PC-3 (cell line): ENCODE results near the gene SAPCD1. TPM values are rescaled to one million over a fixed set of nuclear protein-coding genes. Genes with fewer than 3 reads are reported as not detected.

Experiments used
- ATAC-seq: fragments of 200-7000 bp; cut with Tn5 transposase; 2 replicates; pipeline ENCODE4 v1.9.1; 2020; ENCODE audit warnings: mild to moderate bottlenecking, moderate library complexity
- BruUV-seq: library from RNA; stranded (reverse); fragments of 400-500 nt; replicated peaks from 2 replicates; lab custom pipeline; 2021; lab: Mats Ljungman, UMichigan
- CTCF ChIA-PET: fragments of 300-600 bp; sonication (Branson Sonifier 250); formaldehyde crosslinking; loops from one replicate; lab custom pipeline; 2022; ENCODE audit warnings: antibody characterized with exemption; lab: Charles Lee
- POLR2A ChIA-PET: fragments of 300-600 bp; sonication (Branson Sonifier 250); formaldehyde crosslinking; loops from one replicate; lab custom pipeline; 2022; ENCODE audit warnings: antibody characterized with exemption; ENCODE audit not compliant: unreplicated experiment; lab: Charles Lee
- DNase-seq: peaks from one replicate; pipeline ENCODE4 v3.0.0-alpha.2; 2015
- H2AFZ ChIP-seq: fragments of 300-600 bp; sonication (generic); 2 replicates; pipeline ENCODE4 v1.6.0; 2016; ENCODE audit warnings: antibody characterized with exemption, low read length
- H3F3A ChIP-seq: fragments of 300-600 bp; sonication (generic); one replicate; pipeline ENCODE4 v1.6.0; 2017; ENCODE audit warnings: antibody characterized with exemption, low read length, control low read depth, mild to moderate bottlenecking; ENCODE audit not compliant: unreplicated experiment
- H3K27ac ChIP-seq: fragments of 300-600 bp; sonication (generic); 2 replicates; pipeline ENCODE4 v1.5.1; 2016; ENCODE audit warnings: mild to moderate bottlenecking, low read length
- H3K27me3 ChIP-seq: fragments of 300-600 bp; sonication (generic); 2 replicates; pipeline ENCODE4 v1.6.1; 2016; ENCODE audit warnings: low read length, mixed read lengths
- H3K36me3 ChIP-seq: fragments of 300-600 bp; sonication (generic); 2 replicates; pipeline ENCODE4 v1.6.1; 2016; ENCODE audit warnings: low read depth, mixed run types, low read length, mixed read lengths
- H3K4me1 ChIP-seq: fragments of 300-600 bp; sonication (generic); 2 replicates; pipeline ENCODE4 v1.5.1; 2016; ENCODE audit warnings: low read length; ENCODE audit not compliant: insufficient read depth
- H3K4me2 ChIP-seq: fragments of 300-600 bp; sonication (generic); 2 replicates; pipeline ENCODE4 v1.6.0; 2016; ENCODE audit warnings: low read length
- H3K4me3 ChIP-seq: fragments of 300-600 bp; sonication (generic); 2 replicates; pipeline ENCODE4 v1.5.1; 2016; ENCODE audit warnings: mild to moderate bottlenecking, low read length, mixed read lengths
- H3K79me2 ChIP-seq: fragments of 300-600 bp; sonication (generic); 2 replicates; pipeline ENCODE4 v1.6.1; 2017; ENCODE audit warnings: low read length, mixed read lengths
- H3K9ac ChIP-seq: fragments of 300-600 bp; sonication (generic); 2 replicates; pipeline ENCODE4 v1.6.0; 2016; ENCODE audit warnings: mild to moderate bottlenecking, low read length
- H3K9me2 ChIP-seq: fragments of 300-600 bp; sonication (generic); replicated peaks from 2 replicates; pipeline ENCODE4 v1.6.1; 2016; ENCODE audit warnings: mixed run types, low read length, mixed read lengths
- H3K9me3 ChIP-seq: fragments of 300-600 bp; sonication (generic); 2 replicates; pipeline ENCODE4 v1.6.1; 2016; ENCODE audit warnings: low read length, mixed read lengths
- H4K20me1 ChIP-seq: fragments of 300-600 bp; sonication (generic); 2 replicates; pipeline ENCODE4 v1.6.1; 2016; ENCODE audit warnings: low read length, mixed read lengths
- CTCF ChIP-seq: fragments of 300-600 bp; sonication (generic); conservative IDR thresholded peaks from 2 replicates; pipeline ENCODE4 v1.5.1; 2017; ENCODE audit warnings: antibody characterized with exemption, low read depth, mild to moderate bottlenecking, low read length
- EZH2 ChIP-seq: fragments of 300-600 bp; sonication (generic); IDR thresholded peaks from one replicate; pipeline ENCODE4 v1.6.1; 2017; ENCODE audit warnings: antibody characterized with exemption, mild to moderate bottlenecking, low read length; ENCODE audit not compliant: unreplicated experiment
- EZH2phosphoT487 ChIP-seq: fragments of 300-600 bp; sonication (generic); IDR thresholded peaks from 2 replicates; pipeline ENCODE4 v1.6.1; 2018; ENCODE audit warnings: mild to moderate bottlenecking, antibody characterized with exemption, low read length, borderline replicate concordance
- intact Hi-C: fragments of 100-400 bp; cut with micrococcal nuclease; formaldehyde crosslinking; loops from 2 replicates; pipeline ENCODE4 v1.9.0; 2023
- total RNA-seq: library from RNA; depleted of rRNA; stranded (reverse); fragments of >200 nt; gene quantifications from 2 replicates; pipeline ENCODE4 v1.2.3, GENCODE V29; 2014

Gene SAPCD1
- total RNA-seq, 1 experiment from 2014 or later: 4.2 TPM

GRCh38 chr6:31717499-31718222 is 44.8 kb upstream of the SAPCD1 start:
- Histone ChIP-seq H4K20me1 (no peaks in the 10 kb centered on the region), H3K9me3 (no peaks in the 10 kb centered on the region), H3K79me2 (no peaks in the 10 kb centered on the region), H3K36me3 (no peaks in the 10 kb centered on the region), H3K27ac (peak overlapping the region; percentile 81), H2AFZ (peak overlapping the region; percentile 13), H3K4me3 (peak overlapping the region; percentile 15; the same call in 1 of the 2 replicates), H3K27me3 (no peaks in the 10 kb centered on the region), H3K9me2 (no peaks in the 10 kb centered on the region), H3K9ac (peak overlapping the region; percentile 28; the same call in 1 of the 2 replicates), H3F3A (no peaks in the 10 kb centered on the region), H3K4me2 (peak overlapping the region; percentile 73), H3K4me1 (peaks cover 29% of the 10 kb centered on the region)
- no peak for TF ChIP-seq EZH2
- peak; percentile 54 for TF ChIP-seq CTCF
- no TSS peak for BruUV-seq
- POLR2A ChIA-PET: interaction anchor here (0.7 kb wide), 1 partner anchor 74 kb away, joined by 3 read pairs; no protein-coding TSS in a partner anchor
- ATAC-seq: peak; percentile 68
- intact Hi-C loops: loop anchor here (10.0 kb wide), 1 partner anchor 47 kb away; the partner anchor contains the start of gene SAPCD1
- peak; percentile 70 for DNase-seq
- CTCF ChIA-PET: no interaction called here

GRCh38 chr6:31718265-31718664 is 44.2 kb upstream of the SAPCD1 start:
- intact Hi-C loops: loop anchor here (10.0 kb wide), 1 partner anchor 47 kb away; the partner anchor contains the start of gene SAPCD1
- Histone ChIP-seq H3K4me3 (peak overlapping the region; percentile 15; the same call in 1 of the 2 replicates), H3K9me2 (no peaks in the 10 kb centered on the region), H3K27me3 (no peaks in the 10 kb centered on the region), H3K79me2 (no peaks in the 10 kb centered on the region), H2AFZ (peak overlapping the region; percentile 13; the same call in 1 of the 2 replicates), H3K4me1 (peaks cover 29% of the 10 kb centered on the region), H3F3A (no peaks in the 10 kb centered on the region), H3K9ac (peak overlapping the region; percentile 28; the same call in 1 of the 2 replicates), H4K20me1 (no peaks in the 10 kb centered on the region), H3K36me3 (no peaks in the 10 kb centered on the region), H3K4me2 (peak overlapping the region; percentile 73), H3K9me3 (no peaks in the 10 kb centered on the region), H3K27ac (peak overlapping the region; percentile 81)
- BruUV-seq: no TSS peak
- POLR2A ChIA-PET: no interaction called here
- CTCF ChIA-PET: interaction anchor here (0.6 kb wide), 1 partner anchor 48 kb away, joined by 3 read pairs; no protein-coding TSS in a partner anchor
- DNase-seq: peak; percentile 98
- TF ChIP-seq CTCF (no peak), EZH2 (no peak), EZH2phosphoT487 (no peak)
- ATAC-seq: peak; percentile 73
